ENCODE data around the gene TBC1D5.

GRCh38 chr3:17130956-17131355, 611.5 kb downstream of the TBC1D5 start:
- TF ChIP-seq, protein P1, sequence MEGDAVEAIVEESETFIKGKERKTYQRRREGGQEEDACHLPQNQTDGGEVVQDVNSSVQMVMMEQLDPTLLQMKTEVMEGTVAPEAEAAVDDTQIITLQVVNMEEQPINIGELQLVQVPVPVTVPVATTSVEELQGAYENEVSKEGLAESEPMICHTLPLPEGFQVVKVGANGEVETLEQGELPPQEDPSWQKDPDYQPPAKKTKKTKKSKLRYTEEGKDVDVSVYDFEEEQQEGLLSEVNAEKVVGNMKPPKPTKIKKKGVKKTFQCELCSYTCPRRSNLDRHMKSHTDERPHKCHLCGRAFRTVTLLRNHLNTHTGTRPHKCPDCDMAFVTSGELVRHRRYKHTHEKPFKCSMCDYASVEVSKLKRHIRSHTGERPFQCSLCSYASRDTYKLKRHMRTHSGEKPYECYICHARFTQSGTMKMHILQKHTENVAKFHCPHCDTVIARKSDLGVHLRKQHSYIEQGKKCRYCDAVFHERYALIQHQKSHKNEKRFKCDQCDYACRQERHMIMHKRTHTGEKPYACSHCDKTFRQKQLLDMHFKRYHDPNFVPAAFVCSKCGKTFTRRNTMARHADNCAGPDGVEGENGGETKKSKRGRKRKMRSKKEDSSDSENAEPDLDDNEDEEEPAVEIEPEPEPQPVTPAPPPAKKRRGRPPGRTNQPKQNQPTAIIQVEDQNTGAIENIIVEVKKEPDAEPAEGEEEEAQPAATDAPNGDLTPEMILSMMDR (IDR thresholded peaks at IDR 0.05) = no peak
- TF ChIP-seq POLR2A (IDR thresholded peaks at IDR 0.05) (no peak), POLR2AphosphoS5 (IDR thresholded peaks at IDR 0.05) (no peak)

All from sigmoid colon (tissue), 4 donors.